Putamen (tissue), 1 donor: ENCODE data around the gene ERLEC1.
A peak's percentile ranks its signal among the peaks of the same experiment; 100 is the strongest.
"Not testable (repeated sequence)": the region's sequence is repeated elsewhere in the genome, so short reads cannot be mapped to it uniquely, and the experiment has no call there.

Experiments
- DNase-seq: peaks from one replicate; pipeline ENCODE4 v3.0.0-alpha.2; 2016; ENCODE audit warnings: low spot score

ERLEC1 gene

DNA sequence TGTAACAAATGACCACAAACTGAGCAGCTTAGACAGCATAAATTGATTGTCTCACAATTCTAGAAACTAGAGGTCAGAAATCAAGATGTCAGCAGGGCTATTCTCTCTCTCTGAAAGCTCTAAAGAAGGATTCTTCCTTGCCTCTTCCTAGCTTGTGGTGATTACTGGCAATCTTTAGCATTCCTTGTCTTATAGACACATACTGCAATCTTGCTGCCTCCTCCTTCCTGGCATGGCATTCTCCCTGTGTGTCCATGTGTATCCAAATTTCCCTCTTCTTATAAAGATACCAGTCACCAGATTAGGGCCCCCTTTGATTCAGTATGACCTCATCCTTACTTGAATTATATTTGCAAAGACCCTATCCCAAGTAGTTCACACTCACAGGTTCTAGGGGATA lies 2.4 kb upstream of the ERLEC1 start:
- no peak for DNase-seq

DNA sequence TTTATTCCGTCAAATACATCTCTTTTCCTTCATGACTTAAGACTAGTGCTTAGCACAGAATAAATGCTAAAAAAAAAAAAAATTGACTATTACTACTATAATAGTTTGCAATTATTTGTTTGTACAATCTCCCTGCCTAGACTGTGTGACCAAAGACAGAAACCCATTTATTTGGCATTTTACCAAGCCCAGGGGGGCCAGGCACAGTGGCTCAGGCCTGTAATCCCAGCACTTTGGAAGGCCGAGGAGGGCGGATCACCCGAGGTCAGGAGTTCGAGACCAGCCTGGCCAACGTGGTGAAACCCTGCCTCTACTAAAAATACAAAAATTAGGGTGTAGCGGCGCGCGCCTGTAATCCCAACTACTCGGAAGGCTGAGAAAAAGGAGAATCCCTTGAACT lies 1.5 kb upstream of the ERLEC1 start:
- DNase-seq = no peak

DNA sequence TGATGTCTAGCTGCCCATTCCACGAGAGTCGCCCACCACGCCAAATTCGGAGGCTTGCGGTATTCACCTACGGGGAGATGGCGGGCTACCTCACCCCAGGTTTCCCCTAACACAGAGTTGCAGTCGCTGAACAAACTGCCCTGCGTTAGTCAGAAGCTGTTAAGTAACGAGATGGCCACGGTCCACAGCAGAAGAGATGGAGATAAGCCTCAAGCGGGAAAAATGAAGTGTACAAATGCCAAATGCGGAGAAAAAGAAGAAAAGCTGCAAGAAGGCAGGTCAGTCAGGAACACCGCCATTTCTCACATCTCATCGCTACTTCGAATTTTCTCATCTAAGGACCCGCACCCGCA lies 516 bp upstream of the ERLEC1 start:
- DNase-seq = peak; percentile 15

DNA sequence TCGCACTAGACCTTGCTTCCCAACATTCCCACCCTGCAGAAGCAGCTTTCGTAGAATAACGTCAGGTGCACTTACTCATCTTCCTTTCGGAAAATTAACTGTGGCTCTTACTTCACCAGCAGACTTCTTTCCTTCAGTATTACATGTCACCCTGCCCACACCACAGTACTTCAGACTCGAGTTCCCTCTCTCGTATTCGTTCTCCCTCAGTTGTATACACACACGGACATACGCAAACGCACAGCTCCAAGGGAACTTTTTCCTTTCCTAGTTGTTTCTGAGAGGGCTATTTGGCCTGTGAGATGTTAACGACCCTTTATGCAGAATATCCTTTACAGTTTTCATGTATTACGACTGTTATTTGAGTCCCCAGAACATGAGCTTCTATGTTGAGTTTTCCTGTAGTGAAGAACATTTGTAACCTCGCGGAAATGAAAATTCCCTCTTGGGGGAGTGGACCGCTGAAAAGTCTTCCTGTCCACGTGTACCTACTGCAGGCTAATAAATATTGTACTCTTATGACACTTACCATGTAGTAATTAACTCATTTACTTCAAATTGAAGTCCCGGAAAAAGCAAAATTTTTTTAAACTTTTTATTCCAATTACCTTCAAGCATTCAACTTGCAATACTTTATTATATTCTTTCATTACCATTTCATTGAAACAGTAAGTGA lies 908 bp downstream of the ERLEC1 start:
- DNase-seq = no peak

DNA sequence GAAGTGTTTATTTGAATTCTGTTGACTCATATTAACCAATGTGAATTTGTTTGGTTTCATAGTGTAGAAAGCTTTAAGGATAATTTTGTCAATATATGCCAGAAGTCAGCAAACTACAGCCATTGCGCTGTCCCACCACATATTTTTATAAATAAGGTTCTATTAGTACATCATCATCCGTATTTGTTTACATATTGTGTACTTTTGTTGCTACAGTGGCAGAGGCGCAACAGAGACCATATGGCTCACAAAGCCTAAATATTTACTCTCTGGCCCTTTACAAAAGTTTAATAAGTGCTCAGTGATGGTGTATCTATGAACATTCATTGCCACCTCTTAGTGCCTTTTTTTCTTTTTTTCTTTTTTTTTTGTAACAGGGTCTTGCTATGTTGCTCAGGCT lies 6.4 kb downstream of the ERLEC1 start:
- no peak for DNase-seq

DNA sequence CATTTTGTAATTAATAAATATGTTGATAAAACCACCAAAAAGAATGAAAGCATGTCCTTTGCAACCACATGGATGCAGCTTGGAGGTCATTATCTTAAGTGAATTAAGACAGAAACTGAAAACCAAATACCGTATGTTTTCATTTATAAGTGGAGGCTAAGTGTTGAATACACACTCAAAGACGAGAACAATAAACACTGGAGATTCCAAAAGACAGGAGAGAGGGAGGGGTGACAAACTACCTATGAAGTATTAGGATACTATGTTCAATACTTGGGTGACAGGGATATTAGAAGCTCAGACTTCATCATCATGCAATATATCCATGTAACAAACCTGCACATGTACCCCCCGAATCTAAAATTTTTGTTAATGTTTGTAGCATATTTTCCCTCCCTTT lies 7.0 kb downstream of the ERLEC1 start:
- no peak for DNase-seq

DNA sequence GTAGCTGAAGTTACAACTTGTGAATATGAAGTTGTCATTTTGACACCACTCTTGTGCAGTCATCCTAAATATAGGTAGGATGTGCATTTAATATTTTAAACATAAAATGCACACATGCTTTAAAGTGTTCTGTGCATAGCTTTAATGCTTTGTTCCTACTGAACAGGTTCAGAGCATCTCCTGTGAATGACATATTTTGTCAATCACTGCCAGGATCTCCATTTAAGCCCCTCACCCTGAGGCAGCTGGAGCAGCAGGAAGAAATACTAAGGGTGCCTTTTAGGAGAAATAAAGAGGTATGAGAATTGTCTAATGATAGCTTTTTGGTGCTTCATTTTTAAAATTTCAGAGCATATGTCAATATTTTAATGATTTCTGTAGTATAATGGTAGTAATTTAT lies 14.7 kb downstream of the ERLEC1 start:
- DNase-seq = no peak

DNA sequence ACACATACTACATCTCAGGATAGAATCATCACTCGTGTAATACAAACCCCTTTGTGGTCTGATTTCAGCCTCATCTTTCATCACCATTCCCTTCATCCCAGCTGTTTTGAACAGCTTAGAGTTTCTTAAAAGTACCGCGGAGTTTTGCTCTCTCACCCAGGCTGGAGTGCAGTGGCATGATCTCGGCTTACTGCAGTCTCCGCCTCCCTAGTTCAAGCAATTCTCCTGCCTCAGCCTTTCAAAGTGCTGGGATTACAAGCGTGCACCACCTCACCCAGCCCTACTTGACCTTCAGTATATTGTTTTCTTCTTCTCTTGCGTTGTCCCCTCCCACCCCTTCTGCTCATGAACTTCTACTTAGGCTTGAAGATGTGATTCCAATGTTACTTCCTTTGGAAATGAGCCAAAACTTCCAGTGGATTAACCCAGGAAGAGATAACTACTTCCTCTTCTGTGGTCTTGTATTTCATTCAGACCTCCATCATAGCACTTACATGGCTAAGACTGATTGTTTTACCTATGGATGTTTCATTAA lies 15.8 kb downstream of the ERLEC1 start:
- DNase-seq = no peak

DNA sequence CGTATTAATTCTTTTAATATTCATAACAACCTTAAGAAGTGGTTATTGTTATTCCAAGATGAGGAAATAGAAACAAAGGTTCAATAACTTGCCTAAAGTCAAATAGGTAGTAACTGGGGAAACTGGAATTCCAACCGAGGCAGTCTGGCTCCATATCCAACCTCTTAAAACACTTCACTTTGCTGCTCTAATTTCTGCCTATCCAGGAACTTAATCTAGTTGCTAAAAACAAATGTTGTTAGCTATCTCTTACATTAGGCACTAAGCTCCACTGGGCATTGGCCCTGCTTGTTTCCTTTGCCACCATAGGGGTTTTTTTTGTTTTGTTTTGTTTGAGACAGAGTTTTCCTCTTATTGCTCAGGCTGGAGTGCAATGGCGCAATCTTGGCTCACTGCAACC lies 24.8 kb downstream of the ERLEC1 start:
- DNase-seq = no peak

DNA sequence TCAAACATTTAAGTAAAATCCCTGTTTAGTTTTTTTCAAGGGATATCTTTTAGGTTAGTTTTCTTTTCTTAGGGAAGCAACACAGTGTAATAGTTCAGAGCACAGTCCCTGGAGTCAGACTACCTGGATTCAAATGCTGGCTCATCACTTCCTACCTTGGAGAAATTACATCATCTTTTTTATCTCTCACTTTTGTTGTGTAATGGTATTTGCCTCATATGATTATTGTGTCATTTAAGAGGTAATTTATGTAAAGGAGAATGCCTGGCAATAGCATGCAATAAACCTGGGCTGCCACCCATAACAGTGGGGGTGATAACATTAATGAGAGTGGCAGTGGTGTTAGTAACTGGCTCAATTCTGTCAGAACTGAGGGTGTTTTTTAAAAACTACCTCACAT lies 26.3 kb downstream of the ERLEC1 start:
- peak; percentile 7 for DNase-seq

DNA sequence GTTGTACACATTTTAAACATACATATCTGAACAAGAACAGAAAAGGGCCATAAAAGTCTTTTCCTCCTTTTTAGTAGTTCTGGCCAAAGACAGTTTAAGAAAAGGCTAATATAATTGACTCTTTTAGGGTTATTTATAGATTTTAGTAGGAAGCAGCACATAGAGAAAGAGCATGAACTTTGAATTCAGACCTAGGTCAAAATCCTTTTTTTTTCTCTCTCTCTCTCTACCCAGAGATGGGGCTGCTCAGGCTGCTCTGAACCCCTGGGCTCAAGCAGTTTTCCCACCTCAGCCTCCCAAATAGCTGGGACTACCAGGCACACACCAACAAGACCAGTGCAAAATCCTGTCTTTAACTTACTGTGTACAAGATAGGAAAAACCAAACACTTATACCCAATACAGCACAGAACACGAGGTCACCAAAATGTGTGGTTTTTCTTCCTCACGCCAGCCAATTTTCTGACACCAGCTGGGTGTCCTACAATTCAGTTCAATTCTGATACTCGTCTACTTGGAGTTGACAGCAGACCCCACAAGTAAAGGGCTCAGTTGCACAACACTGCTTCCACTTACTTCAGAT lies 32.1 kb downstream of the ERLEC1 start:
- DNase-seq = no peak

DNA sequence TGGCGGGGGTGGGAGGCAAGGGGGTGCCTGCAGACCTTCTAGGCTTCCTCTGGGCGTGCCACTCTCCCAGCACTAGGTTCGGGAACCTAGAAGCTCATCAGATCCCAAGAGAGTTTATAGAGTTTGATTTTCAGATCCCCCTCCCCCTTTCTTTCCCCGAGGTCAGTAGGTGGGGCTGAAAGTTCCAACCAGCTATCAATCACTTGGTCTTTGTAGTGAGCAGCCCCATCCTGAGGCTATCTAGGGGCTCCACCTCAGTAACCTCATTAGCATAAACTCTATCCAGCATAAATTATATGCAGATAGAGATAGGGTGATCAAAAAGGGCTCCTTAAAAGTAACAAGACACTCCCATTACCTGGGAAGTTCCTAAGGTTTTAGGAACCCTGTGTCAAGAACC lies 32.8 kb downstream of the ERLEC1 start:
- DNase-seq = no peak

DNA sequence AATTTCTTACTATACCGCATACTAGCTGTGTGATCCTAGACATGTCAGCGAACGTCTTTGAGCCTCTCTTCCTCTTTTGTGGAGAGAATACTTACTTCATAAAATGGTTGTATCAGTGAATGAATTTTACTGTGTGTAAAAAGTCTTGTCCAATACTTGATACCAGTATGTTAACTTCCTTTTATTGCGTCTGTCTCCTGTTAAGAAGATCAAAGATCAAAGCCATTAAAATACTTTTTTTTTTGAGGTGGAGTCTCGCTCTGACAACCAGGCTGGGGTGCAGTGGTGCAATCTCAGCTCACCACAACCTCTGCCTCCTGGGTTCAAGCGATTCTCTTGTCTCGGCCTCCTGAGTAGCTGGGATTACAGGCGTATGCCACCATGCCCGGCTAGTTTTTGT lies 33.2 kb downstream of the ERLEC1 start:
- DNase-seq = no peak

DNA sequence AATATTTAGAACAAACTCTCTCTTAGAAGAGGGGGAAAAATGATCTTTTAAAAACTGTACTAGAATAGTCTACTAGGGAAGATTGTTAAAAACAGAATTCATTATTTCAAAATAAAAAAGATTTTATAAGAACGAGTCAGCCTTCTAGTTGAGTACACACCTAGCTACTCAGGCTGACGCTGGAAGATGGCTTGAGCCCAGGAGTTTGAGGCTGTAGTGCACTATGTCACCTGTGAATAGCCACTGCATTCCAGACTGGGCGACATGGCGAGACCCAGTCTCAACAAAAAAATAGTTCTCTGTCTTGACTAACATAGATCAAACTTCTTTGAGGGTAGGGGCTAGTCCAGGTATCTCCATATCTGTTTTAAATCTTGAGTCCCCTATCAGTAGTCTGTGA lies 33.9 kb downstream of the ERLEC1 start:
- DNase-seq = no peak

DNA sequence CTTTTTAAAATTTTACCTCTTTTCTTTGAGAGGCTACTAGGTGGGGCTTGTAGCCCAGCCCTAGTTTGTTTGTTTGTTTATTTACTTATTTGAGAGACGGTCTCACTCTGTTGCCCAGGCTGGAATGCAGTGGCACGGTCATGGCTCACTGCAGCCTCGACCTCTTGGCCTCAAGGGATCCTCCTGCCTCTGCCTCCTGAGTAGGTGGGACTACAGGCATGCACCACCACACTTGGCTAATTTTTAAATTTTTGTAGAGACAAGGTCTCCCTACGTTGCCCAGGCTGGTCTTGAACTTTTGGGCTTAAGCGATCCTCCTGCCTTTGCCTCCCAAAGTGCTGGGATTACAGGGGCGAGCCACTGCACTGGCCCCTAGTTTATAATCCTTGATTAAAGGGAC lies 35.0 kb downstream of the ERLEC1 start:
- no peak for DNase-seq

DNA sequence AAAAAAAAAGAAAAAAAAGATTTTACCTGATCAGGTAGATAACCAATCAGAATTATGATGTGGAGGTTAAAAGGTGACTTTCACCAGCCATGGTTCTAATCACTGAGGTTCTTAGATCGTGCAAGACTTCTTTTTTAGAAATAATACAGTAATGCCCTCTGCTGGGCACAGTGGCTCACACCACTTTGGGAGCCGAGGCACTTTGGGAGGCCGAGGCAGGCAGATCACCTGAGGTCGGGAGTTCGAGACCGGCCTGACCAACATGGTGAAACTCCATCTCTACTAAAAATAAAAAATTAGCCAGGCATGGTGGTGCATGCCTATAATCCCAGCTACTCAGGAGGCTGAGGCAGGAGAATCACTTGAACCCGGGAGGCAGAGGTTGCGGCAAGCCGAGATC lies 36.8 kb downstream of the ERLEC1 start:
- not testable (repeated sequence) for DNase-seq

DNA sequence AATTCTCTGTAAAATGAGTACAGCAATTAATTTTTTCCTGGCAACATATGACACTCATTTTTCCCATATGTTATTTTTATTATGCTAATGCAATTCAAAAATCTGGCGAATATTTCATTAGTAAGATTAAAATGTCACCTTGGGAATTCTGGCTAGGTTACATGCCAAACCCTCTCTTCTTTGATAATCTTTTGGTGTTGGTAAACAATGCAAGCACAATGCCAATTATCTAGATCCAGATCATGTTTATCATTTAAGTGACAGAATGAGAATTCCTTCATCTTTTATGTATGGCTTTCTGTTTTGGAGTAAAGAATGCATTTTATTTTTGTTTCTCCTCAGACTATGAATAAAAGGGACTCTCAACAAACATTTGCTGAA lies 39.2 kb downstream of the ERLEC1 start:
- DNase-seq = no peak

DNA sequence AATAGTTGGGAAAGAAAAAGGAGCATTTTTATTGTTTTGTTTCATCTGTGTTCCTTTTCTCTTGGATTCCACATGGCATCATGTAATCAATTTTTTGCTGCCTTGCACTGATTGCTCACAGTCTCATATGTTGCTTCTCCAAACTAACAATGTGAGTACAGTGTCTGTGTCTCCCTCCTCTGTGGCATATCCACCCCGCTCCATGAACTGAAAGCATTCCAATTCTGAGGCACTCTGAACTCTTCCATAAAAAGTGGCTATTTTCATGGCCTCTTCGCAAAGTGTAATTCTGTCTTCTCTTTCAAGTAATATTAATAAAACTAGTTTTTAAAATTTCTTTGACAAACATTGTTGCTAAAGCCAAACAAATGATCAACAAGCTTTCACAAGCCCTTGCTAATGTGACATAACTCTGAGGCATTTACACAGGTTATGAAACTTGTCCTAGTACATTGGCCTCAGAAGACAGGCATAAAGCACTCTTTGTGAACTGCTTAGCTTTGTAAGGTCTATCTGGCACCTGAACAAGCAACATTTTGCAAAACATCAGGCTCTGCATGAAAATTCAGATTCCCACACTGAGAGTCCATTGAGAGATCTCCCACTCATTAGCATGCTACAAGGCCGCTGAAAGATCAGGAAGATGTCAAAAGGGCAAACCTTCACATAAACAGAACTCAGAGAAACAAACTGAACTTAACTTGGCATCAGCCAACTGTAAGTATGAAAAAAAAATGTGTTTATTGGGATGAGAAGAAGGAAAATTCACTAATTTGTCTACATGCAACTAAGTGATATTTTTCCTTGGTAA lies 39.9 kb downstream of the ERLEC1 start:
- DNase-seq = peak; percentile 71

DNA sequence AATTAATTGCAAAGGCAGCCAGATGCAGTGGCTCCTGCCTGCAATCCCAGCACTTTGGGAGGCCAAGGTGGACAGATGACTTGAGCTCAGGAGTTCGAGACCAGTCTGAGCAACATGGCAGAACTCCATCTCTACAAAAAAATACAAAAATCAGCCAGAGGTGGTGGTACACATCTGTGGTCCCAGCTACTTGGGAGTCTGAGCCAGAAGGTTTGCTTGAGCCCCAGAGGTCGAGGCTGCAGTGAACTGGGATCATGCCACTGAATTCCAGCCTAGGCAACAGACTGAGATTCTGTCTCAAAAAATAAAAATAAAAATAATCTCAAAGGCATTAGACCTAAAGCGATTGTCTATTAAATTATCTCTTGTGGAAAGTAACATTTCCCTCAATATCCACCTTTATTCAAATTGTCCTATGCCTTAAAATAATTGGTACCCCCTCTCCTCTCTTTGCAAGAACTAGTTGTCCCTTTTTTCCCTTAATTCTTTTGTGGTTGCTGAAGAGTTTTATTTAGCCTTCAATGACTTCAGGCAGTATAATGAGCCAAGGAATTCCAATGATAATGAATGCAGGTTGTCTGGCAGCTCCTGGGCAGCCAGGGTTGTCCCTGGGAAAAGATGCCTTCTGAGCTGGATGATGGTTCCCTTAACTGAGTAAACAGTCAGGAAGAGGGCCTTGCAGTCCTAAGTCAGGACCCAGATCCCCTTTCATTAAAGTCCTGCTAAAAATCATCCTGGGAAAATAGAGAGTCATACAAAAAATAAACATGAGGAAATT lies 40.7 kb downstream of the ERLEC1 start:
- DNase-seq = peak; percentile 19

DNA sequence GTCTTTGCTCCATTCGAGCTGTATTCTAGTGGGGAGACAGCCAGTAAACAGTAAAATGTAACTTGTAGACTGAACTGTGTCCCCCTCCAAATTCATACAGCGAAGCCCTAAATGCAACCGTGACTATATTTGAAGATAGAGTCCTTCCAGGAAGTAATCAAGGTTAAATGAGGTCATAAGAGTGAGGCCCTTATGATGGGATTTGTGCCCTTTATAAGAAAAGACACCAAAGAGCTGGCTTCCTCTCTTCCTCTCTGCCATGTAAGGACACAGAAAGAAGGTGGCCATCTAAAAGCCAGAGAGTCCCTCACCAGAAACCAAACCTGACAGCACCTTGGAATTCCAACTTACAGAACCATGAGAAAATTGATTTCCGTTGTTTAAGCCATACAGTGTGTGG lies 41.5 kb downstream of the ERLEC1 start:
- DNase-seq = no peak

DNA sequence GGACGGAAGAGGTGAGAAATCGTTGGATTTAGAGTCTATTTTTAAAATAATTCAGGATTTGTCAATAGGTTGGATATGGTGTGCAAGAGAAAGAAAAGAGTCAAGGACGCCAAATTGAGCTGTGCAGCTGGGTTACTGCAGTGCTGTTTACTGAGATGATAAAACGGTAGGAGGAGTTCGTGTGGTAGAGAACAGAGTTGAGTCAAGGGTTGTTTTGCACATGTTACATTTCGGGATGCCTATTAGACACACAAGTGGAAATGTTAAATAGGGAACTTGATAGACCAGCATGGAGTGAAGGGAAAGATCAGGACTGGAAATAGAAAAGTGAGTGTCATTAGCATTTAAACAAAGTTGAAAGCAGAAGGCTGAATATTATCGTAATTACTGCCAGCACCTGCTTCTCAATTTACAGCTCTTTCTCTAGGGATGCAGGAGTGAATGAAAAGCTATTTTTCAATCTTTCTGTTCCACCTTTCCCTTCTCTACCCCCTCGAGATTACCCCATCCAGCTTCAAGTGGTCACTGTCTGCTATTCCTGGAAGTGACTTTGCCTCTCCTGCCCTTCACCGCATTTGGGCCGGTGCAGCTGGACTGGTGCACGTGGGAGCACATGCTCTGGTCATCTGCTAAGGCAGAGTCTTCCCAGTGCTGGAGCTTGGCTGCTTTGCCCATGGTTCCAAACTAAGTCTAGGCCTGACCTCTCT lies 42.6 kb downstream of the ERLEC1 start:
- DNase-seq = no peak

DNA sequence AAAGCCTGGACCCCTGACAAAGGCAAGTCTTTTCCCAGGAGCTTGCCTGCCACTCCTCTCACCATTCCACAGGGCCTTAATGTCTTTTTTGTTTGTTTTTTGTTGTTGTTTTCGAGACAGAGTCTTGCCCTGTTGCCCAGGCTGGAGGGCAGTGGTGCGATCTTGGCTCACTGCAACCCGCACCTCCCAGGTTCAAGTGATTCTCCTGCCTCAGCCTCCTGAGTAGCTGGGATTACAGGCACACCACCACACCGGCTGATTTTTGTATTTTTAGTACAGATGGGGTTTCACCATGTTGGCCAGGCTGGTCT lies 43.1 kb downstream of the ERLEC1 start:
- DNase-seq = not testable (repeated sequence)
